Breast epithelium (tissue), 4 donors: Measurements from ENCODE around the gene YPEL2. TPM values are rescaled to one million over a fixed set of nuclear protein-coding genes. Genes with fewer than 3 reads are reported as not detected.

Source experiments
- DNase-seq, 2 donors: peaks; one replicate each; pipeline ENCODE4 v3.0.0-alpha.2; 2019; ENCODE audit warnings: low spot score in 2 of 2
- H3K27ac ChIP-seq, 2 donors: fragments of 200-600 bp; sonication (generic) in 1 of 2; one replicate each; pipeline ENCODE4 v1.5.1; 2016 to 2019; ENCODE audit warnings: mild to moderate bottlenecking in 1 of 2
- H3K27me3 ChIP-seq, 2 donors: fragments of 200-600 bp; sonication (generic) in 1 of 2; one replicate each; pipeline versions ENCODE4 v1.5.1 to v1.6.0; 2017 to 2019; ENCODE audit warnings: control low read depth in 1 of 2, mild to moderate bottlenecking in 1 of 2
- H3K36me3 ChIP-seq: fragments of 200-600 bp; one replicate; pipeline ENCODE4 v1.5.1; 2019
- H3K4me1 ChIP-seq, 2 donors: fragments of 200-600 bp; sonication (generic); one replicate each; pipeline ENCODE4 v1.5.1; 2016 to 2019; ENCODE audit warnings: control low read depth in 1 of 2
- H3K4me3 ChIP-seq, 3 donors: fragments of 200-600 bp; sonication (generic); 1 replicate in 2 of 3; 2 replicates in 1 of 3; pipeline ENCODE4 v1.5.1; 2016 to 2019; ENCODE audit warnings: mild to moderate bottlenecking in 3 of 3, moderate library complexity in 2 of 3
- H3K9me3 ChIP-seq, 2 donors: fragments of 200-600 bp; sonication (generic) in 1 of 2; one replicate each; pipeline ENCODE4 v1.5.1; 2016 to 2019; ENCODE audit warnings: control low read depth in 1 of 2
- CTCF ChIP-seq, 3 donors: fragments of 450-650 bp; IDR thresholded peaks; one replicate each; pipeline ENCODE4 v1.5.1; 2016 to 2017; ENCODE audit warnings: antibody characterized with exemption in 3 of 3, mild to moderate bottlenecking in 3 of 3, moderate library complexity in 3 of 3
- POLR2A ChIP-seq: fragments of 450-650 bp; IDR thresholded peaks from one replicate; pipeline ENCODE4 v1.6.1; 2016; ENCODE audit warnings: antibody characterized with exemption, mild to moderate bottlenecking, moderate library complexity
- POLR2AphosphoS5 ChIP-seq, 3 donors: sonication (generic); formaldehyde crosslinking; IDR thresholded peaks; one replicate each; pipeline ENCODE4 v1.6.1; 2017; ENCODE audit warnings: antibody characterized with exemption in 3 of 3
- intact Hi-C: fragments of 100-400 bp; cut with DNase I; formaldehyde crosslinking; loops from one replicate; pipeline ENCODE4 v1.15.1; 2023; ENCODE audit warnings: low total_unique reads
- total RNA-seq, 3 donors: library from RNA; depleted of rRNA; stranded (reverse); fragments of >200 nt; gene quantifications; one replicate each; pipeline ENCODE4 v1.1.0, GENCODE V29; 2016

The YPEL2 gene
- total RNA-seq, 3 donors from 2014 or later: 26.5 to 64.8 (median 33.2) TPM

GRCh38 chr17:59383893-59384292, 52.4 kb downstream of the YPEL2 start:
- Histone ChIP-seq H3K27ac (no peak overlapping the region), H3K9me3 (no peaks in the 10 kb centered on the region), H3K4me1 (no peaks in the 10 kb centered on the region), H3K27me3 (no peaks in the 10 kb centered on the region), H3K36me3 (no peaks in the 10 kb centered on the region), H3K4me3 (no peak overlapping the region)
- intact Hi-C loops: no loop called here
- DNase-seq: no peak
- no peak for TF ChIP-seq POLR2AphosphoS5 (IDR thresholded peaks at IDR 0.05)

- no peaks in the 10 kb centered on the region for H3K36me3 ChIP-seq
- no peaks in the 10 kb centered on the region for H3K4me1 ChIP-seq
- H3K27me3 ChIP-seq: no peaks in the 10 kb centered on the region
- no peak for DNase-seq
- no peak for TF ChIP-seq POLR2AphosphoS5 (IDR thresholded peaks at IDR 0.05)
- no peak for TF ChIP-seq POLR2A
- no peak for TF ChIP-seq CTCF (IDR thresholded peaks at IDR 0.05)
- no peaks in the 10 kb centered on the region for H3K9me3 ChIP-seq
- intact Hi-C loops: no loop called here
- no peak overlapping the region for H3K4me3 ChIP-seq
- H3K27ac ChIP-seq: no peak overlapping the region
Measured at GRCh38 chr17:59387351-59388068, 56.1 kb downstream of the YPEL2 start.

- Histone ChIP-seq H3K36me3 (no peaks in the 10 kb centered on the region), H3K4me3 (no peak overlapping the region), H3K27me3 (no peaks in the 10 kb centered on the region), H3K9me3 (no peaks in the 10 kb centered on the region), H3K4me1 (no peaks in the 10 kb centered on the region), H3K27ac (no peak overlapping the region)
- TF ChIP-seq POLR2AphosphoS5 (IDR thresholded peaks at IDR 0.05) (no peak), POLR2A (no peak), CTCF (IDR thresholded peaks at IDR 0.05) (no peak)
- intact Hi-C loops: no loop called here
- DNase-seq: no peak
Measured at GRCh38 chr17:59388069-59388556, 56.7 kb downstream of the YPEL2 start.

- TF ChIP-seq POLR2A (no peak), CTCF (IDR thresholded peaks at IDR 0.05) (no peak), POLR2AphosphoS5 (IDR thresholded peaks at IDR 0.05) (no peak)
- H3K4me1 ChIP-seq: no peaks in the 10 kb centered on the region
- no peak for DNase-seq
- no peaks in the 10 kb centered on the region for H3K27me3 ChIP-seq
- intact Hi-C loops: no loop called here
- H3K36me3 ChIP-seq: no peaks in the 10 kb centered on the region
- H3K9me3 ChIP-seq: no peaks in the 10 kb centered on the region
- no peak overlapping the region for H3K4me3 ChIP-seq
- H3K27ac ChIP-seq: no peak overlapping the region
Measured at GRCh38 chr17:59389066-59389465, 57.6 kb downstream of the YPEL2 start.

- Histone ChIP-seq H3K27ac (no peak overlapping the region), H3K4me1 (no peaks in the 10 kb centered on the region), H3K4me3 (no peak overlapping the region), H3K9me3 (no peaks in the 10 kb centered on the region), H3K36me3 (no peaks in the 10 kb centered on the region), H3K27me3 (no peaks in the 10 kb centered on the region)
- TF ChIP-seq POLR2AphosphoS5 (IDR thresholded peaks at IDR 0.05) (no peak), POLR2A (no peak), CTCF (IDR thresholded peaks at IDR 0.05) (no peak)
- intact Hi-C loops: loop anchor here (5.0 kb wide), 1 partner anchor 1226 kb away; no protein-coding TSS in a partner anchor
- no peak for DNase-seq
Measured at GRCh38 chr17:59391021-59391420, 59.6 kb downstream of the YPEL2 start.
